WERI-Rb-1 (cell line): ENCODE data around the gene COBL.

Experiments used
- DNase-seq: peaks from one replicate; pipeline ENCODE4 v3.0.0-alpha.2; 2020
- H3K27ac ChIP-seq: fragments of 250-450 bp; sonication (Bioruptor Pico); 2 replicates; pipeline ENCODE4 v1.5.1; 2020; ENCODE audit warnings: mild to moderate bottlenecking, moderate library complexity
- H3K27me3 ChIP-seq: fragments of 250-450 bp; sonication (Bioruptor Pico); 2 replicates; pipeline ENCODE4 v1.5.1; 2021; ENCODE audit warnings: mild to moderate bottlenecking, low read depth, moderate library complexity; ENCODE audit not compliant: insufficient read depth, severe bottlenecking
- H3K36me3 ChIP-seq: fragments of 250-450 bp; sonication (Bioruptor Pico); 2 replicates; pipeline ENCODE4 v1.5.1; 2020; ENCODE audit warnings: mild to moderate bottlenecking, moderate library complexity
- H3K4me3 ChIP-seq: 2 replicates; pipeline ENCODE4 v1.5.1; 2011; ENCODE audit warnings: low read depth, mild to moderate bottlenecking, control low read depth, low read length
- H3K9me3 ChIP-seq: fragments of 250-450 bp; sonication (Bioruptor Pico); 2 replicates; pipeline ENCODE4 v1.5.1; 2021; ENCODE audit warnings: mild to moderate bottlenecking, moderate library complexity; ENCODE audit not compliant: severe bottlenecking
- CTCF ChIP-seq: IDR thresholded peaks from 2 replicates; pipeline ENCODE4 v1.5.1; 2011; ENCODE audit warnings: low read depth, mild to moderate bottlenecking, control low read depth, inconsistent platforms, low read length

The COBL gene

GRCh38 chr7:51162724-51163329 is 153.8 kb downstream of the COBL start:
- TF ChIP-seq CTCF: peak; percentile 82
- peak; percentile 88 for DNase-seq
- no peak overlapping the region for H3K4me3 ChIP-seq
- no peaks in the 10 kb centered on the region for H3K27me3 ChIP-seq
- H3K9me3 ChIP-seq: no peaks in the 10 kb centered on the region
- no peak overlapping the region for H3K27ac ChIP-seq
- H3K36me3 ChIP-seq: no peaks in the 10 kb centered on the region

- Histone ChIP-seq H3K27me3 (no peaks in the 10 kb centered on the region), H3K27ac (no peak overlapping the region), H3K4me3 (no peak overlapping the region), H3K9me3 (no peaks in the 10 kb centered on the region), H3K36me3 (no peaks in the 10 kb centered on the region)
- TF ChIP-seq CTCF: no peak
- no peak for DNase-seq
Measured at GRCh38 chr7:51161937-51162336, 154.7 kb downstream of the COBL start.

- H3K27me3 ChIP-seq: no peaks in the 10 kb centered on the region
- no peak overlapping the region for H3K27ac ChIP-seq
- DNase-seq: peak; percentile 76
- H3K4me3 ChIP-seq: no peak overlapping the region
- TF ChIP-seq CTCF: peak; percentile 93
- no peaks in the 10 kb centered on the region for H3K36me3 ChIP-seq
- no peaks in the 10 kb centered on the region for H3K9me3 ChIP-seq
Measured at GRCh38 chr7:51160990-51161615, 155.5 kb downstream of the COBL start.

- TF ChIP-seq CTCF: no peak
- no peak overlapping the region for H3K4me3 ChIP-seq
- peak; percentile 22 for DNase-seq
- H3K27ac ChIP-seq: no peak overlapping the region
- H3K27me3 ChIP-seq: no peaks in the 10 kb centered on the region
- no peaks in the 10 kb centered on the region for H3K9me3 ChIP-seq
- no peaks in the 10 kb centered on the region for H3K36me3 ChIP-seq
Measured at GRCh38 chr7:51160411-51160810, 156.2 kb downstream of the COBL start.

GRCh38 chr7:51158742-51159445 is 157.7 kb downstream of the COBL start:
- peaks cover 3% of the 10 kb centered on the region for H3K36me3 ChIP-seq
- no peak for TF ChIP-seq CTCF
- no peak for DNase-seq
- no peak overlapping the region for H3K27ac ChIP-seq
- no peaks in the 10 kb centered on the region for H3K9me3 ChIP-seq
- H3K27me3 ChIP-seq: no peaks in the 10 kb centered on the region
- no peak overlapping the region for H3K4me3 ChIP-seq
